SU-DHL-6 (cell line): ENCODE measurements around the gene UBAC2.

ENCODE experiments used
- H2AFZ ChIP-seq: fragments of 200-600 bp; sonication (generic); 2 replicates; pipeline ENCODE4 v1.6.1; 2014; ENCODE audit warnings: low read depth, mild to moderate bottlenecking, moderate library complexity, mixed read lengths, antibody characterized with exemption, low read length; ENCODE audit not compliant: severe bottlenecking
- H3F3A ChIP-seq: fragments of 200-600 bp; shearing (Covaris generic); 2 replicates; pipeline ENCODE4 v1.6.0; 2016; ENCODE audit warnings: antibody characterized with exemption, mild to moderate bottlenecking; ENCODE audit not compliant: insufficient read depth
- H3K27ac ChIP-seq: fragments of 200-600 bp; sonication (generic); 2 replicates; pipeline ENCODE4 v1.5.1; 2016; ENCODE audit warnings: low read depth, mild to moderate bottlenecking, low read length, moderate library complexity, mixed read lengths
- H3K27me3 ChIP-seq: fragments of 200-600 bp; sonication (generic), shearing (Covaris generic); 2 replicates; pipeline ENCODE4 v1.6.0; 2014; ENCODE audit warnings: mild to moderate bottlenecking, low read length
- H3K36me3 ChIP-seq: fragments of 200-600 bp; sonication (generic); 2 replicates; pipeline ENCODE4 v1.6.1; 2014; ENCODE audit warnings: mild to moderate bottlenecking, low read length, mixed read lengths
- H3K4me2 ChIP-seq: fragments of 300-600, 200-600 bp; shearing (Covaris generic), sonication (generic); 2 replicates; pipeline ENCODE4 v1.6.0; 2014; ENCODE audit warnings: low read length, low read depth, mild to moderate bottlenecking; ENCODE audit not compliant: poor library complexity, severe bottlenecking
- H3K4me3 ChIP-seq: fragments of 200-600 bp; sonication (generic); 2 replicates; pipeline ENCODE4 v1.5.1; 2014; ENCODE audit warnings: antibody characterized with exemption, low read length, mild to moderate bottlenecking, mixed read lengths; ENCODE audit not compliant: insufficient read depth, poor library complexity, severe bottlenecking
- H3K79me2 ChIP-seq: fragments of 200-600 bp; sonication (generic); 2 replicates; pipeline ENCODE4 v1.6.1; 2014; ENCODE audit warnings: mild to moderate bottlenecking, low read length, moderate library complexity; ENCODE audit not compliant: insufficient read depth
- H3K9ac ChIP-seq: fragments of 200-600 bp; sonication (generic); 2 replicates; pipeline ENCODE4 v1.7.0; 2014; ENCODE audit warnings: mild to moderate bottlenecking, low read length
- H3K9me2 ChIP-seq: fragments of 200-600 bp; sonication (generic); replicated peaks from 2 replicates; pipeline ENCODE4 v1.6.1; 2014; ENCODE audit warnings: low read length; ENCODE audit not compliant: insufficient read depth
- H3K9me3 ChIP-seq: fragments of 200-600 bp; sonication (generic); 2 replicates; pipeline ENCODE4 v1.6.1; 2014; ENCODE audit warnings: low read length, mixed read lengths; ENCODE audit not compliant: insufficient read depth
- H4K20me1 ChIP-seq: fragments of 200-600 bp; sonication (generic); 2 replicates; pipeline ENCODE4 v1.6.1; 2014; ENCODE audit warnings: low read depth, mild to moderate bottlenecking, antibody characterized with exemption, low read length, moderate library complexity, mixed read lengths
- CTCF ChIP-seq: fragments of 200-600 bp; sonication (generic); IDR thresholded peaks from one replicate; pipeline ENCODE4 v1.5.1; 2017; ENCODE audit warnings: antibody characterized with exemption, mild to moderate bottlenecking, low read length, moderate library complexity; ENCODE audit not compliant: insufficient read depth, poor library complexity, severe bottlenecking
- EZH2phosphoT487 ChIP-seq: fragments of 200-600 bp; sonication (generic), shearing (Covaris generic); conservative IDR thresholded peaks from 2 replicates; pipeline ENCODE4 v1.6.1; 2018; ENCODE audit warnings: mild to moderate bottlenecking, antibody characterized with exemption, low read length, moderate library complexity, mixed read lengths

The UBAC2 gene

DNA sequence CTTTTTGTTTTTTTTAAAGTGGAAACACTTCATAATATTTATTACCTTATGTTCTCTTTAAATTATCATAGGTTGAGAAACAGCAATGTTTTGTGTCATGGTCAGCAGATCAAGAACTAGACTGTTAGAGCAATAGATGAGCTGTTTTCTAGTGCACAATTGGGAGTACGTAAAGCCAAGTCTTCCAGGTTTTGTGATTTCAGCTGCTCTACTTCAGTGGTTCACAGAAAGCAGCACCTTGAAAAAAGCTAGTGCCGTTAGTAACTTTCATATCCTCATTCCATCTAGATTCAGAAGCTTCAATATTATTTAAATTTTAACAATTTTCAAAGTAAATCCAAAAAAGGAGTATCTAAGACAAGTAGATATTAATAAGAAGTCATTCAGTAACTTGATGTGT, 55.6 kb downstream of the UBAC2 start:
- TF ChIP-seq CTCF (no peak), EZH2phosphoT487 (no peak)
- no peaks in the 10 kb centered on the region for H3K9me3 ChIP-seq
- no peak overlapping the region for H2AFZ ChIP-seq
- H3K9me2 ChIP-seq: no peaks in the 10 kb centered on the region
- peak overlapping the region; percentile 99 for H3K4me2 ChIP-seq
- H3K27ac ChIP-seq: peak overlapping the region; percentile 93
- H4K20me1 ChIP-seq: peaks cover 7% of the 10 kb centered on the region; the same call in 1 of the 2 replicates
- H3F3A ChIP-seq: peaks cover 39% of the 10 kb centered on the region
- H3K4me3 ChIP-seq: peak overlapping the region; percentile 72
- H3K27me3 ChIP-seq: no peaks in the 10 kb centered on the region
- H3K36me3 ChIP-seq: peaks cover 20% of the 10 kb centered on the region; the same call in 1 of the 2 replicates
- peak overlapping the region; percentile 30; the same call in 1 of the 2 replicates for H3K9ac ChIP-seq
- peaks cover 25% of the 10 kb centered on the region for H3K79me2 ChIP-seq

DNA sequence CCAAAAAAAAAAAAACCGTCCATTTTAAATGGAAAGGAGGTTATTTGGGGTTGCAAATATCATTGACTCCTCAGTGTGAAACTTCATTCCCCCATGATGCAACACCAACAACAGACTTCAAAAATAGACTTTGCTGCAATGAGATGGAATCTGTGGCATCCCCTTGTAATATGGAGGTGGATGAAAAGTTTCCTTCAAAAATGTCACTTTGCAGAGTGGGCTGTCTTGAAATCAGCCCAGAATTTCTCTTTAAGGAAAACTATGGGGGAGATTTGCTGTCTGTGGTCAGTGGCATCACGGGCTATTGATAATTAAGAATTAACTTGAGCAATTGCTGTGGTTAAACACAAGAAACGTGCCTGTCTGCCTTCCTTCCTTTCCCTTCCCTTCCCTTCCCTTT, 56.1 kb downstream of the UBAC2 start:
- Histone ChIP-seq H3K27ac (peak overlapping the region; percentile 93), H3K79me2 (peaks cover 25% of the 10 kb centered on the region), H3K36me3 (peaks cover 20% of the 10 kb centered on the region; the same call in 1 of the 2 replicates), H3K9ac (peak overlapping the region; percentile 30; the same call in 1 of the 2 replicates), H3K4me2 (peak overlapping the region; percentile 99), H3K9me3 (no peaks in the 10 kb centered on the region), H3F3A (peaks cover 39% of the 10 kb centered on the region), H4K20me1 (peaks cover 7% of the 10 kb centered on the region; the same call in 1 of the 2 replicates), H3K4me3 (peak overlapping the region; percentile 72), H2AFZ (no peak overlapping the region), H3K27me3 (no peaks in the 10 kb centered on the region), H3K9me2 (no peaks in the 10 kb centered on the region)
- TF ChIP-seq CTCF (no peak), EZH2phosphoT487 (no peak)

- Histone ChIP-seq H4K20me1 (peaks cover 7% of the 10 kb centered on the region; the same call in 1 of the 2 replicates), H3K79me2 (peaks cover 25% of the 10 kb centered on the region), H3K9me2 (no peaks in the 10 kb centered on the region), H2AFZ (no peak overlapping the region), H3F3A (peaks cover 39% of the 10 kb centered on the region), H3K36me3 (peaks cover 20% of the 10 kb centered on the region; the same call in 1 of the 2 replicates), H3K9ac (peak overlapping the region; percentile 60), H3K4me3 (peak overlapping the region; percentile 72), H3K9me3 (no peaks in the 10 kb centered on the region), H3K27ac (peak overlapping the region; percentile 93), H3K4me2 (peak overlapping the region; percentile 99), H3K27me3 (no peaks in the 10 kb centered on the region)
- TF ChIP-seq EZH2phosphoT487 (no peak), CTCF (no peak)
Observed at GRCh38 chr13:99257291-99257690, 56.6 kb downstream of the UBAC2 start.
